NCI-H1092 treated with DMSO at 0.1 percent for 48 hours (cell line): ENCODE results near the gene SAMD13.

ENCODE experiments used
- DNase-seq: peaks from one replicate; lab custom pipeline; 2025; lab: John Stamatoyannopoulos, UW

The SAMD13 gene

DNA sequence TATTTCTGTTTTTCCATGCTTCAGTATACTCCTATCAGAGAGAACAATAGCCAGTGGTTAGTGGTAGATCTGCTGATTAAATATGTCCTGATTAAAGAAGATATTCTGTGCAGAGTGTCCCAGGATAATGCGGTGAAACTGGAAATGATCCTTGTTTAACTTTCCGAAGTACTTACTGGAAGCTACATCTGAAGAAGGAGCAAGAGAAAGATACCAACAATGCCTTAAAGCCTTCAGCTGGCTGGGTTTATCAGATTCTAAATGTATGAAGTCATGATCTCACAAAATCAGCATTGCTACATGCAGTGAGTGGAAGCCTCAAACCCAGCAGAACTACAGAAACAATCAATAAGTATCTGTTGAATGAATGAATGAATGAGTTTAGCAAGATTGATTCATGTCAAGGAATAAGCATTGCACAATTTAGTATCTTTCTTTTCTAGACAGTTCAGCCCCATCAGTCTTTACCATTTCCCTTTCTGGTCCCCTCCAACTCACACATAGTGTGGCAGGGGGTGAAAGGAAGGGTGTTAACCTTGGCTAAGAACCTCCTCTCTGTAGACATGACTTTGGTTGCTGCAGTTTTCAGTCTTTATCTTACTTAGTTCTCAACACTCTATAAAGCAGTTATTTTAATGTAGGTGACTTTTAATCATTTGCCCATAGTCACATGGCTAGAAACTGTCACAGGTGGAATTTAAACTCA lies 72.1 kb downstream of the SAMD13 start:
- no peak for DNase-seq

DNA sequence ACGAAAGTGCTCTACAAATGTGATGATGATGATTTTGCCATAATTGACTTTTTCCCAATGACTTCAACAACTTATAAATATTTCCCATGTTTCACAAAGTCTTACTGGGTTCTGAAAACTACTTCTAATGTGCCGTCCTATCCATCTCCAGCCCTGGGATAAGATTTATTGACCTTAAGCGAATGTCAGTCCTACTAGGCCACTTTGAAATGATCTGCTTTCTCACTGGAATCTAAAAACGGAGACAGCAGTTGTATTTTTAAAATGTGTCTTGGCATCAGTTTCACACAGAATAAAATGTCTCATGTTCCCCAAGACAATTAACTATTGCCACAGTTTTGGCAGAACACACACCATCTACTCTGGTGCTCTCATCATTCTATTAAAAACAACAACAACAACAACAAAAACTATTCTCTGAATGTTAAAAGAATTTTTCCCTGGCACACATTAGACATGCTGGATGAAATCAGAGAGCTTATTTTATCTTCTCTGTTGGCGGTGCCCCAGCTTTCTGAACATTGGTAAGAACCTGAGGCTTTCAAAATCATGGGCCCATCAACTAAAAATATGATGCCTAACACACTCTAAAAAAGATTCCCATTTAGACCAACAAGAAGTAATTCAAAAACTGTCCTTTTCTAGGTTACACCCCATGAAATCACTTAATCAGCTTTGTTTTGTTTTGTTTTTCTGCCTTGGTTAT lies 73.6 kb downstream of the SAMD13 start:
- no peak for DNase-seq

- DNase-seq: no peak
Measured at GRCh38 chr1:84376000-84376910, 74.7 kb downstream of the SAMD13 start.

DNA sequence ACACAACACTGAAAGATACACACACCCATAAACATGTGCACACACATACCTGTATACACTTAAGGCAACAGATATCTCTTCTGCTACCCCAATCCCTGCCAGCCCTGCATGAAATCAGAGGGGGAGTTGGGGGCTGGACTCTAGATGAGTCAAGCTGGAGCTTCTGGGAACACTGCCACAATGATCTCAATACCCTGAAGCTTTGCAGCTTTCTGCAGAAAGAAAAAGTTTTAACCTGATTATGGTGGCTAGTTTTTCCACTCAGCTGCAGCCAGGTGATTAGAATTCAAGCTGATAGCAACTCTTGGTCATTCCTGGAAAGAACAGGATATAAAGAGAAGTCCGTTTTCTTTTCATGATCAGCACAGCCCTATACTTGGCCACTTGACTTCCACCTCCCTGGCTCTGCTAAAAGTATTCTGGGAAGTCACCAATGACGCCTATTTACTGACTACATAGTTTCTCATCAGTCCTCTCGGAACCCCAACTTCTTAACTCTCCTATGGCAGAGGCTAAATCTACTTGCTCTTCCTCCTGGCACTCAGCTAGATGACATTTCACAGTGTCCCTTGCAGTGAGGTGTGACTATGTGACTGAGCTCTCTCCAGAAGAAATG lies 76.1 kb downstream of the SAMD13 start:
- no peak for DNase-seq

- no peak for DNase-seq
Measured at GRCh38 chr1:84379138-84379916, 77.8 kb downstream of the SAMD13 start.

GRCh38 chr1:84379917-84380180 lies 78.3 kb downstream of the SAMD13 start:
- DNase-seq: no peak

GRCh38 chr1:84382127-84382526 lies 80.6 kb downstream of the SAMD13 start:
- DNase-seq: no peak

GRCh38 chr1:84385347-84385746 lies 83.8 kb downstream of the SAMD13 start:
- DNase-seq: no peak

DNA sequence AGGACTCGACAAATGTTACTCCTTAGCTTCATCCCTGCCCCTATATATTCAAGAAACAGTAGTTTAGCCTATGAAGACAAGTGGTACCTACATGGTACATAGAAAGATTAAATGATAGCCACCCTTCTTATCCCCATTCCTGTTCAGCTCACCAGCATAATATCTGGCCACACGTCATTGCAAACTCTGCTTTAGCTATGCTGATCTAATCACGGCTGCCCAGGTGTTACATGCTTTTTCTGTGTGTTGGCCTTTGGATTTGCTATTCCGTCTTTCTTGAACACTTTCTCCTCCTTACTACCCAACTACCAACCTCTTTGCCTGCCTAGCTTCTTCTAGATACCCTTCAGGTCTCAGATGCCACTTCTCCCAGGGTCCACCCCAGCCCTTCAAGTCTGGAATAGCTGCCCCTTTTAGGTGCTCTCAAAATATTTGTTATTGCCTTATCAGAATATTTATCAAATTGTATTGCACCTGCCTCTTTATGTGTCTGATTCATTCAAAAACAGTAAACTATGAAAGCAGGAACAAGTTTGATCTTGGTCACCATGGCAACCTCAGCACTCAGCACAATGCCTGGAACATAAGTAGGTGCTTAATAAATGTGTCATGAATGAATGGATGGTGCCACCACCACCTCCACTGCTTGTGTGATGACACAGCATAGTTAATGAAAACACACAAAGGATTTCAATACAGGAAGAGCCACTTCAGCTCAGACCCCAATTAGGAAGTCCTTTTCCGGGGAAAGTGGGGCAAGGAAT lies 85.4 kb downstream of the SAMD13 start:
- DNase-seq: no peak

DNA sequence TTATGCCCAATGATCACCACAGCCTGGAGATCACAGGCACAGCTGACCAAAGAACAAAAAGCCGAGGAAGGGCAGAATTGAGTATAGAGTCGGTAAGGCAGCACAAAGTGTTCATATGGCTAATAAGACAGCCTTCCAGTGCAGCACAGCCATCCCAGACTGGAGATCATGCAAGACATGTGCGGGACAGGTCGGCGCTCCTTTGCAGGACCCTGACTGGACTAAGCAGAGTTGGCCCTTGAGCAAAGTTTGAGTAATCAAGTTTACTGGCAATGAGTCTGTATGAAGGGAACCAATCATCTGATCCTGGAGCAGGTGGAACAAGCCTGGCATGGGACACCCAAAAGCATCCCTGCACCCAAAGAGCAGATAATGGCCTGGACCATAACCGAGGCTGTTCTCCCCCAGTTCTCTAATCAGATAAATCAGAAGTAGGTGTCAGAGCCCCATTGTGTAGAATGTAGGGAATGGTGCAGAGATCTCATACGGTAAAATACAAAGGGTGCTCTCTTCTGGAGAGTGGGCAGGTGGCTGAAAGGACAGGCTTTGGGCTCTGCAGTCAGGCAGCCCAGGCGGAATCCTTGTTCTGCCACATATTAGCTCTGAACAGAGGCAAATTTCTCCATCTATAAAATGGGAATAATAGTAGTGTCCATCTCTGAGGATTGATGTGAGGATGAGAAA lies 86.1 kb downstream of the SAMD13 start:
- peak; percentile 20 for DNase-seq

DNA sequence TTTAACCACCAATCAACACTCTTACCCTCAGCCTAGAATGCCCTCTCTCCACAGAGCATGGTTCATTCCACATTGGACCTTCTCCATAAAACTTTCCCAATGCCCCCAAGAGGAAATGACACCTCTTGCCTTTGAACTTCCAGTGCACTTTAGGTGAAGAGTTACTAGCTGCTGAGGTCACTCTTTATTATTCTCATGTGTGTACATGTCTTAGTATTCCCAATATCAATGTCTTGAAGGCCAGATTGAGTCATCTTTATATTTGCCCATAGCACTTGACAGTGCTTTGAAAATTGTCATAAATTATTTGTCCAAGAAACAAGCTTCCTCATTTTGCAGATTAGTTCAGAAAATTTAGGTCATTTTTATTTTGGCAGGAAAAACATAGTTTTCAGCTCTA lies 88.7 kb downstream of the SAMD13 start:
- no peak for DNase-seq

DNA sequence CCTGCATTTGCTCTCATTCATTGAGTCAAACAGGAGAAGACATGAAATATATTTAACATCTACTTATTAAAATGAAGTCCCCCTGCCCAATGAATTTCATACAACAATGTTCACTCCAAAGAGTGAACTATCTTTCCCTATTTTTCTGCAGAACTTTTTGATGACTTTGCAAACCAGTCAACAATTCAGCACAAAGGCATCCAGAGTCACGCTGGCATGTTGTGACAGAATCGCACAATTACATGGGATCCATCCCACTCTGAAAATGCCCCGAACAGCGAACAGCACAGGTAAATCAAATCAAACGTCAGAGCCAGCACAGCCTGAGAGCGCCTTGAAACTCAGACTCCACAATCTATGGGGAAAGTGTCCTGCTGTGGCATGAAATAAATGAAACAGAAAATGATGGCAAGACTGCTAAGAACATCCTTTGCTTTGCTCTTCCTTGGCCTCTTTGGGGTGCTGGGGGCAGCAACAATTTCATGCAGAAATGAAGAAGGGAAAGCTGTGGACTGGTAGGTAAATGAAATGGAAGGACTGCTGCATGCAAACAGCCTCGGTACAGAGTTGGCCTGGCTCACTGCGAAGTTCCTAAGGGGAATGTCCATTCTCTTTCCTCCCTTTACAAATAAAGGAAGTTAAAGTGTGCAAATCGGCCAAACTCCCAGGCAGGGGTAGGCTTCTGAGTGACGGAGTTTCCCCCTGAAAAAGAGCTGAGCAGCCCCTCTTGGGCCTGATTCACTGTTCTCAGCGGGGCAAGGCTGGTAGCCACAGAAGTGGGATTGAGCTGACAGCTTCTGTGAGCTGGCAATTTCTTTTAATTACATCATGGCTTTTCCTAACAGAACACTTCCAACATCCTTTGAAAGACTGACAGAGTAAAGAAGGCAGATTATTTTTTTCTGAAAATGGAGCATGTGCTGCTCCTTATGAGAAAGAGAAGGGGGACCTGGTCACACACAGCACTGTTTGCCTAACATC lies 97.0 kb downstream of the SAMD13 start, which contains the start of gene DNASE2B:
Gene DNASE2B, plus strand, starts transcription at position 310 of the 981 bp plus-strand sequence. Its CDS starts 81 bp downstream, at position 391.
- no peak for DNase-seq
